Measurements from ENCODE around the gene CALY. TPM values are rescaled to one million over a fixed set of nuclear protein-coding genes. Genes with fewer than 3 reads are reported as not detected.

Gene CALY
- polyA plus RNA-seq, 3 donors = 0.20 to 0.25 (median 0.24) TPM

DNA sequence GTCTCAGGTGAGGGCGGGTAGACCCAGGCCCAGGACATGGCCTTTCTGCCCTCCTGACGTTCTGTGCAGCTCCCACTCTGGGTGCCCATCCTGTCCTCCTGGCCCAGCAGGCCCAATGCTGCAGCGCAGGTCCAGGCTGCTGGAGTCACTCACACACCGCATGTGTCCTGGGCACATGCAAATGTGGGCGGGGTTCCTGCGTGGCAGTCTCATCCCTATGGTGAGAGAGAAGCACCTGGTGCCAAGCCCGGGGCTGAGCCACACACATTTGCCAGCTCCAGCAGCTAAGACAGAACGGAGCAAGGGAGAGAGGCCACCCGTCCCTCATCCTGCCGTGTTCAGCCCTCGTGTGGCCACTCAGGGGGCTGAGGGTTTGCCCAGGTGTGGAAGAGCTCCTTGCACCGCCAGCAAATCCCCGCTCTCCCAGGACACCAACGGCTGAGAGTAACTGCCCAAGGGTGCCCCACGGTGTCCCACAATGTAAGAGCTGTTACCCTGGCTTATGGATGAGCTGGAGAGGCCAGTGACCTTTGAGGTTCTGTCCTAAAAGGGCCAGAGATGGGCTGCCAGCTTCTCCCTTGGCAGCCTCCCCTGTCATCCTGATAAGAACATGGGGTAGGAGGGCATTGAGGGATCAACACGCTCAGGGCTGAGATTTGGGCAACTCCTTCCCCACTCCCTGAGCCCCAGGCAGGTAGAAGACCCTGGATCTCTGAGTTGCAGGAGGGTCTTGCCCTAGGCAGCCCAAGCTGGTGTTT lies 16.7 kb upstream of the CALY start:
- no peak for DNase-seq

DNA sequence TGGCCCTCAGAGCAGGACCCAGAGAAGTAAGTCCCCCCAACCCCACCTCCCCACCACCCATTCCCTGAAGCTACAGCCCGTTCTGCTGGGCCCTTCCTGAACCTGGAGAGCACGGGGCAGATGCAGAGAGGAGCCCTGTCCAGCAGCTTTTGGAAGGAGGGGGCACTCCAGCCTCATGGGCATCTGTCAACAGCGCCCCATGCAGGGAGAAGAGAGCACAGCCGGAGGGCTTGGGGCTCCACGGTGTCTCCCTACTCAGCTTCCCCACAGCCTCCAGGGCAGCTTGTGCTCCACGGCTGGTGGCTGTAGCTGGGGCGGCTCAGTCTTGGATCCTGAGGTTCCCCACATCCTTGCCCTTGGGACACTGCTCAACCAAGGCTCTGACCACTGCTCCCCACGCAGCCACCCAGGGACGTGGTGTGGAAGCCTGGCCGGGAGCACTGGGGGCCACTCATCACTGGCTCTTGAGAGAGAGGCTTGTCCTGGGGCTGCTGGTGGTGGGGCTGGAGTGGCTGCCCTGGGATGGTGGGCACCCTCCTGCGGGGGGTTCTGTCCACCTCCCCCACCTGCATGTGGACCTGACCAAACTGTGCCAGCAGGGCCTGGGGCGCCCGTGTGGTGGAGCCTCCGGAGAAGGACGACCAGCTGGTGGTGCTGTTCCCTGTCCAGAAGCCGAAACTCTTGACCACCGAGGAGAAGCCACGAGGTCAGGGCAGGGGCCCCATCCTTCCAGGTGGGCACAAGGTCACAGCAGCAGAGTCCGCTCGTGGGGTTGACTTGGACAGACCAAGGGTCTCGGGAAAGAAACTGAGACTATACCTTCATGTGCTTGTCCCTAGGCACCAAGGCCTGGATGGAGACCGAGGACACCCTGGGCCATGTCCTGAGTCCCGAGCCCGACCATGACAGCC lies 15.0 kb upstream of the CALY start:
- no peak for DNase-seq

DNA sequence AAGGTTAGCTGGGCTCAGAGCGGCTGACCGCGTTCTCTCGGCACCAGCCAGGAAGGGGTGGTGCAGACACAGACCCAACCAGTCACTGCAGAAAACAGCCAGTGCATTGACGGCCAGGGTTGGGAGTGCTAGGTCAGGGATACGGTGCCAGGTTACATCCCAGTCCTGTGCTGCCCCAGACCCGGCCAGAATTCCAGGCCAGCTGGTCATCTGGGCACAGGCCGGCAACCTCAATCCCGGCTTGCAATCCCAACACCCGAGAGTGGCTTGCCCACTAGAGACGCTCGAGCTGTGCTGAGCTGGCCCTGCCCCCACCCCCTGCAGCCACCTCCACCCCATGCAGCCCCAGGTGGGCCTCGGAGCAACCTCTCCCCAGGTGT lies 14.2 kb upstream of the CALY start:
- DNase-seq = no peak

DNA sequence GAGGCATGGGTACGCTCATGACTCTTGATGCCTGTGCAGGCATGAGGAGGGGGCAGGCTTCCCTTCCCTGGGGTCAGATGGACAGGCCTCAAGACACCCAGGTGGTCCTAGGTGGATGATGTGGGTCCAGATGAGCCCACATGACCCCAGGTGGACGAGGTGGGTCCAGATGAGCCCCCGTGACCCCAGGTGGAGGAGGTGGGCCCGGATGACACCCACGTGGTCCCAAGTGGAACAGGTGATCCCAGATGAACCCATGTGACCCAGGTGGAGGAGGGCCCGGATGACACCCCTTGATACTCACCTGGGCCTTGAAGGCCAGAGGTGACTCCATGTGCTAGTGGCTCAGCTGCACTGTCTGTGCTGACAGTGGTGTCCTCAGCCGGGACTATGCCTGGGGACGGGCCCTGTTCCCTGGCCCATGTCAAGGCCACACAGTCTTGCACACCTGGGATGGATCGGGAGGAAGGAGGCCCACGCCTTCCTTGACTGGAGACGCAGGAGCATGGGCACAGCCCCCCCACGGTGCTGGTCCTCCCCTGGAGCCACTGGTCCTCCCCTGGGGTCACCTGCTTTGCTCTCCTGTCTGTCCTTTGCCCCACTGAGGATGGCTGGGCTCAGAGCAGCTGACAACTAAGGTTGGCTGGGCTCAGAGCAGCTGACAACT lies 13.7 kb upstream of the CALY start:
- no peak for DNase-seq

DNA sequence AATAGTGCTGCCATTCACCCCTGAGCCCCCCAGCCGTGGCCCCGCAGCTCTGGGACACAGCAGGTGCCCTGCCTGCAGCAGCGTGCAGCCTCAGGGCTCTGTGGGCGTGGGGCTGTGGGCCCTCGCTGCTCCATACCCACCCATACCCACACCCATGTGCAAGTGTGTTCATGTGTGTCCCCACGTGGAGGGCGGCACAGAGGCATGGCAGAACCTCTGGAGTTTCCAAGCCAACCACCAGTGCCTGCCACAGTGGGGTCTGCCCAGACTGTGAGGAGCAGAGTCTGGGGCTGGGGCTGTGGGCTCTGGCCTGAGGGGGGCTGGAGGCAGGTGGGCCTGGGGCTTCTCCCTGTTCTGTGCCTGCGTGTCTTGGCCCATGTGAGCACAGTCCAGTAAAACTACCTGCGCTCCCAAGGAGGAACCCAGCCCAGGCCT lies 12.9 kb upstream of the CALY start:
- DNase-seq = no peak

DNA sequence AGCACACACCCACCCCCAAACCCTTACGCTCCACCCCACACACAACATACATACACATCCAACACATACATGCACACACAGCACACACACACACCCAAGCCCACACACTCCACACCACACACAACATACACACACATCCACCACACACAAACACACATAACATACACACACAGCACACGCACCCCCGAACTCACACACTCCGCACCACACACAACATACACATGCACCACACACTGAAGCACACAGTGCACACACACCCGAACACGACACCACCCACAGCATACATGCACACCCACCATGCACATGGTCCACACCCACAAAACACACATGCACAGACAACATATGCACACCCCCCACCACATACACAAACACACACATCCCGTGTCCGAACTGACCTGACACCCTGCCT lies 12.5 kb upstream of the CALY start:
- DNase-seq = no peak

DNA sequence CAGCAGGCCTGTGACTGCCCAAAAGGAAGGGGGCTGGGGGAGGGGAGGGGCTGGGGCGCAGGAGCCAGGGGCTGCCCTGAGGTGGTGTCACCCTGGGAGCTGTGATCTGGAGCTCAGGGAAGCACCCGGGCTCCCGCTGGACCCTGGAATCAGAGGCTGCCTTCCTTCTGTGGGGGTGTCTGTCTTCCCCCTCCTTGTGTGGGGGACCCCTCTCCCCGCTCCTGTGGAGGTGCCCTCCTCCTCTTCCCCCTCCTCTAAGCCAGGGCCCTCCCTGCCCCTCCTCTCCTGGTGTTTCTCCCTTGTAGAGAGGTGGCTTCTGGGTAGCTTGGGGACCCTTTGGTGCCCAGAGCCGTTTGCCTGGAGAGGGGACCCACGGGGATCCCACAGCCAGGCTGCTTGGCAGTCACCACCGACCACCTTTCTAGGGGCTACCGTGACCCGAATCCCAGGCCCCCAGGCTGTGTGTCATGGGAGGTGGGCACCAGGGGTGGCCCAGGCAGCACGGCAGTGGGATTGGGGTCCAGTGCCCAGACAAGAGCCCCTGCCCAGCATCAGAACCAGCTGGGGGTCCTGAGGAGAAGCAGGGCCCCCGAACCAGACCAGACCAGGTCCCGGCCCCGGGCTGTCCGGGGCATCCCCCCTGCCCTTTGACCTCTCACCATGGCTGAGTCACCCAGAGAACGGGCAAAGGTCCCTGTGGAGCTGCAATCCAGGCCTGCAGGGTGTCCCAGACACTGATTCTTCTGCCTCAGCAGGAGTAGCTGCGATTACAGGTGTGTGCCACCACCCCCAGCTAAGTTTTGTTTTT lies 11.2 kb upstream of the CALY start:
- no peak for DNase-seq

DNA sequence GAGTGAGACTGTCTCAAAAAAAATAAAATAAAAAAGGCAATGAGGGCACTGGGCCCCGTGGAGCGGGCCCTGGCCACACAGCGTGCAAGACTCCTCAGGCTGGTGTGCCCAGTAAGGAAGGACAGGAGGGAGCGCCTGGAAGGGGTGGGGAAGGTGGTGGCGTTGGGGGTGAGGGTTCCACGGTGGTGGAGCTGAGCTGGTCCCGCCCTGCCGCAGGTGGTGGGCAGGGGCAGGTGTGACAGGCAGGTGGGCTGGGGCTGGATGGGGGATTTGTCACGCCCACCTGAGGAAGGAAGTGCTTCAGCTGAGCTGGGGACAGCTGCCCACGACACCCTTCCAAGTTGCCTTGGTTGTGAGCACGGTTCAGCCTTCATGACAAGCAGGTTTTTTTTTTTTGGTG lies 9.7 kb upstream of the CALY start:
- DNase-seq = no peak

DNA sequence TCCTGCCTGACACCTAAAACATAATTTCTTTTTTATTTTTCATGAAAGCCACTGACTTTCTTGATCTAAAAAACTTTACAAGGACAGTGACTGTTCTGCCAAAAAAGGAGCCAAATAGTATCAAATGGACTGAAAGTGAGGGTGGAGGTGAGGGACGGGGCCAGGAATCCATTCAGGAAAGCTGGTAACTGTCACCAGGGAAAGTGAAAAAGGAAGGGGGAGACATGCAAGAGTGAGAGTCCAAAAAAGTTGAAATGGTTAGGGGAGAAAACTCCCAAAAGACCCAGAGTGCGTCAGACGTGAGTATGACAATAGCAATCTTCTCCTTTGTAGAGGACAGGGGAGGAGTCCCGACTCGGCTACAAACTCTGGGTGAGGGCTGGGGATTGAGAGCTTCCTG lies 7.5 kb upstream of the CALY start:
- no peak for DNase-seq

DNA sequence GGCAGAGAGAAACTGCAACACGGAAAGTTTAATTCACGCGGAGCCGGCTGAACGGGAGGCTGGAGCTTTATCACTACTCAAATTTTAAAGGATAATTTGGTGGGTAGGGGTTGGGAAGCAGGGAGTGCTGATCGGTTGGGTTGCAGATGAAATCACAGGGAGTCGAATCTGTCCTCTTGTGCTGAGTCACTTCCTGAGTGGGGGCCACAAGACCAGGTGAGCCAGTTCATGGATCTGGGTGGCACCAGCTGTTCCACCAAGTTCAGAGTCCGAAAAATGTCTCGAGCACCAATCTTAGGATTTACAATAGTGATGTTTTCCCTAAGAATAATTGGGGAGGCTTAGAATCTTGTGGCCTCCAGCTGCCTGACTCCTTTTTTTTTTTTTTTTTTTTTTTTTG lies 6.9 kb upstream of the CALY start:
- no peak for DNase-seq

DNA sequence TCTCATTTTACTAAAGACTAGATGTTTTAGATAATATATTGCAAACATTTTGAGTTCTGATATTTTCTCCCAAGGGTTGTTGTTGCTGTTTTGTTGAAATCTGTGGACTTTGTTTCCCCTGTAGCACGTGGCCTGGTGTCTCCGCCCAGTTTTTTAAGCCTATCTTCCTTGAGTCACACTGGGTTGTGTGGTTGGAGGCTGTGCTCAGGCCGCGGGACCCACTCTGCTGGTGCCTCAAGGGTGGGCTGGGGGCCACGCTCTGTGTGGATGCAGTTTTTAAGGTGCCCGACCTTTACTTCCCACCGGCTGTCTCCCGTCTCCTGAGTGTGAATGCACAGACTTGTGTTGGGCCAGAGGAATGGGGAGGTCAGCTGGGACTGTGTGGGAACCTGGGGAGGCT lies 6.2 kb upstream of the CALY start:
- no peak for DNase-seq

DNA sequence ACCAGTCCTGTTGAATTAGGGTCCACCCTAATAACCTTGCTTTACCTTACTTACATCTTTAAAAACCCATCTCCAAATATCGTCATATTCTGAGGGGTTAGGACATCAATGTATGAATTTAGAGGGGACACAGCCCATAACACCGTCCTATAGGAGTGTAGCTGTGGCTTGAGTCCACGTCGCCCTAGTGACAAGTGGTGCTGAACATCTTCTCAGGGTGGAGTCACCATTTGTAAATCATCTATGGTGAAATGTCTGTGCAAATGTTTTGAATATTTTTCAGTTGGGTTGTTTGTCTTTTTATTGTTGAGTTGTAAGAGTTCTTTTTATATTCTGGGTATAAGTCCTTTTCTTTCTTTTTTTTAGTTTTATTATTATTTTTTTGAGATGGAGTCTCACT lies 5.3 kb upstream of the CALY start:
- DNase-seq = no peak

DNA sequence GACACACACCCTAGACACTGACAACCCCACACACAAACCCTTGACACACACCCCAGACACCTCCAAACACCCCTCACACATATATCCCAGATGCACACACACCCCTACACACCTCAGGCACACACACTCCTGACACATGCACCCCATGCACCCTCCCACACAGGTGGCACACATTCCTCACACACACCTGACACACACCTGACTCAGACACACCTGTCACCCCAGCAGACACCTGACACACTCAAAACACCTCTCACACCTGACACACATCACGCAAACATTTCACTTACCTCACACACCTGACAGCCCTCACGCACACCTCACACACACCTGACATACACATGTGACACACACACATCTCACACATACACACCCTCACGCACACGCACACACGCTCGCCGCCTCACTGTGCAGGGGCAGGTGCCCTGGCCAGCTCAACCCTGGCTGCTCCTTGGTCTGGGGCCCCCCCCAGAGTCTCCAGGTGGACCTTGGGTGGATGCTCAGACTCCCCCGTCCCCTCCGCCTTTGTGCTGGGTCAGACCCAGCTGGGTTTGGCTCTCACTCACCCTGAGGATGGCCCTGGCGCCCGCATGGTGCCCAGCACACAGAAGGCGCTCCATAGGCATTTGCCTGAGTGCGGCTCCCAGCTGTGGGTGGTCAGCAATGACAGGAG lies 3.1 kb upstream of the CALY start:
- DNase-seq = no peak

DNA sequence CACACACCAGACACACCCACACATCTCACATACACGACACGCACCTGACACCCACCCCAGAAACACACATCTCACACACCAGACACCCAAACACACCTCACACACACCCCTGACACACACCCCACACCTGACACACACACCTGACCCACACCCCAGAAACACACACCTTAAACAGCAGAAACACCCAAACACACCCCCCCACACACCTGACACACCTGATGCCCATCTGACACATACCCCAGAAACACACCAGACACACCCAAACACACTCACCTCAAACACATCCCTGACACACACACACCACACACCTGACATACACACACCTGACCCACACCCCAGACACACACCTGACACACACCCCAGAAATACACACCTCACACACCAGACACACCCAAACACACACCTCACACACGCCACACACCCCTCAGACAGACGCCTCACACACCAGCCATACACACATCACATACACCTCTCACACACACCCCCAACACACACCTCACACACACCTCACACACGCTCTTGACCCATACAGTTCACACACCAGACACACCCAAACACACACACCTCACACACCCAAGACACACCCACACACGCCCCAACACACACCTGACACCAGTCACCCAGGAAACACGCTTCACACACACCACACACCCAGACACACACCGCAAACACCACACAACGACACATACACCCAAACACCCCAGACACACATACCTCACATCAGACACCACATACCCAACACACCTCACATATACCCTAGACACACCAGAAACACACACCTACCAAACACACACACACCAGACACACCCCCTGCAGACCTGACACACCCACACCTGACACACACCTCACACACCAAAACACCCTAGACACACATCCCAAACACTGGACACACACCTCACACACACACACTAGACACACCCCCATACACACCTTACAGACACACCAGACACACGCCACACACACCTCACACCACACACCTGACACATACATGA lies 1.7 kb upstream of the CALY start:
- no peak for DNase-seq

DNA sequence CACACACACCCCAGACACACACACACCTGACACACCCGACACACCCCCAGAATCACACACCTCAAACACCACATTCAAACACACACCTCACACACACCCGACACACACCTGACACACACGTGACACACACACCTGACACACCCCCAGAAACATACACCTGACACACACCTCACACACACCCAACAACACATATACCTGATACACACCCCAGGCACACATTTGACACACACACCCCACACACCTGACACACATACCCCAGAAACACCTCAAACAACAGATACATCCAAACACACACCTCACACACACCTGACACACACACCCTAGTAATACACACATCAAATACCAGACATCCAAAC lies 652 bp upstream of the CALY start:
- DNase-seq = no peak

DNA sequence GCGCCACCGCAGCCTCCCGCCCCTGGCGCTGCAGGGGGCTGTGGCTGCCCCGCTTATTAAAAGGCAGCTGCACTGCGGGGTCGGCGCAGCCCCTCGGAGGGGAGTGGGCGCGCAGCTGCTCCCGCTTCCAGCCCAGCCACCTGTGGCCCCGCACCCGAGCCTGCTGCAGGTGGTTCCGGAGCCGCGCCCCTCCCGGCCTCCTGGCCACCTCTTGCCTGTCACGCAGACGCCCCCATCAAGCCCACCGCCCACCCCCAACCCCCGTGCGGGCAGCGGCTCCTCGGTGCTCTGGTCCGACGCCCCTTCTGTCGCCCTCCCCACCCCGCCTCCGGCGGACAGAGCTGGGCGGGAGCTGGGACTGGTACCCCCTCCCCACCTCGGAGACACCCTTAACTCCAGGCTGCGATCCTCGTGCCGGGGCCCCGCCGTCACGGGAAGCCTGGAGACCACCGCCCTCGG lies 549 bp downstream of the CALY start:
- no peak for DNase-seq

DNA sequence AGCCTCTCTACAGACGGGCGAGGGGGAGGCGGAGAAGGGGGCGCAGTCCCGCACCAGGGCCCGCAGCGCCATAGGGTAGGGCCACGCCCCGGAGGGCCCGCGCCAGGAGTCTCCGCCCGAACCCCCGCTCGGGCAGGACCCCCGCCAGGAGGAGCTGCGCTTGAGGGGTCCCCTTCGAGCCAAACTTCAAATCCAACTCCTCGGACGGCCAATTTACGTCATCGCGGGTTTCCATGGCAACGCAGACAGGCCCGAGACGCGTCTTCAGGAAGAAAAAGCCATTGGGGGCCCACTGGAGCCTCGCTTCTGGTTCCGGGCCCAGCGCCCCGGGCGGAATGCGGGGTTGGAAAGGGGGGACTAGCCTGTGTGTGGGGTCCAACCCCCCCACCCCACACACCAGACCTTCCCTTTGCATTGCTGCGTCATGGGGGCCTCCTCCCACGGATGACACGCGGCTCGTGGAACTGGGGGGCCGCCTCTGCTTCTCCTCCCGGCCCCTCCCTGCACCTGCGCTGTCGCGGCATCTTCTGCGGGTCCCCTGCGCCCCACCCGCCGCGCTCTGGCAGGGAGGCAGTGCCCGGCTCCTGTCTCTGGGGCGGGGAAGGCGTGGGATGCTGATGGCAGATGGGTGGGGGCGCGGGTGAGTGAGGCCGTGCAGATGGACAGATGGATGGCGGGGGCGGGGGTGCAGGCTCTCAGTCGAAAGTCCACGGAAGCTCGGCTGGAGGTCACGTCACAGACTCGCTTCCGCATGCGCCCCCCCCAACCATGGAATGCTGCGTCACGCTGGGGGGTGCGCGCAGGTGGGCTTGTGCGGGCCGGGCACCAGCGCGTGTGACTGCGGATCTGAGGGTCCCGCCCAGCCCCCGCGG lies 1.2 kb downstream of the CALY start:
- DNase-seq = peak; percentile 67

DNA sequence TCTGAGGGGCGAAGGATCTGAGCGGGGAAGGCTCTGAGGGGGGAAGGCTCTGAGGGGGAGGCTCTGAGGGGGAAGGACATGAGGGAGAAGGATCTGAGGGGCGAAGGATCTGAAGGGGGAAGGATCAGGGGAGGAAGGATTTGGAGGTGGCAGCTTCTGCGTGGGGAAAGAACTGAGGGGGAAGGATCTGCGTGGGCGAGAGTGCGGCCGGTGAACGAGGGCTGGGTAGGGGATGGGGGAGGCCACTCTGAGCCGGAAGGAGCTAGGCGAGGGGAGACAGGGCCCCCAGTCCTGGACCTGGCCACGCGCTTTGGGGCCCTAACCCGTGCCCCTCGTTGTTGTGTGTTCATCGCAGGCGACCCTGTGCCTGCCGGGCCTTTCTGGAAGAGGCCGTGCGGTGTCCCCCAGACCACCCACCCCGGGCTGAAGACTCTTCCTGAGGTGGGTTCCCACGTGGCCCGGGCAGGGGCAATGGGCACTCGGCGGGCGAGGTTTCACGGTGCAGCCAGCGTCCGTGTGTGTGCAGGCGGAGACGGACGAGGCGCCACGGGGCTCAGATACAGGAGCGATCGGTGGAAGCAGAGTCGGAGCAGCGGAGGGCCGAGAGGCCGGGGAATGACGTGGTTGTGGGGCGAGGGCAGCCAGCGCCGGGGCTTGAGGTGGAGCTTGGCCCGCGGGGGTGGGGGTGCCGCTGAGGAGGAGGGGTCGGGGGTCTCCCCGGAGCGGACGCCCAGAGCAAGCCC lies 2.0 kb downstream of the CALY start:
- no peak for DNase-seq

All from renal pelvis (tissue), 4 donors.